Activated naive CD4-positive, alpha-beta T cell treated with anti-CD3 and anti-CD28 coated beads for 36 hours (primary cell): ENCODE results near the gene MSH3. TPM values are rescaled to one million over a fixed set of nuclear protein-coding genes. Genes with fewer than 3 reads are reported as not detected.

Experiments
- CTCF ChIA-PET: fragments of 350-600 bp; sonication (Branson Sonifier 250); formaldehyde crosslinking; loops from one replicate; lab custom pipeline; 2021; ENCODE audit warnings: antibody characterized with exemption; lab: Charles Lee
- DNase-seq: peaks from one replicate; pipeline ENCODE4 v3.0.0-alpha.2; 2020
- H3K27ac Mint-ChIP-seq: one replicate; pipeline ENCODE4 v1.8.0; 2021; ENCODE audit warnings: mild to moderate bottlenecking, mixed read lengths
- H3K27me3 Mint-ChIP-seq: one replicate; pipeline ENCODE4 v1.8.0; 2021; ENCODE audit warnings: low read depth, mixed read lengths
- H3K36me3 Mint-ChIP-seq: one replicate; pipeline ENCODE4 v1.8.0; 2021; ENCODE audit warnings: low read depth, mixed read lengths
- H3K4me1 Mint-ChIP-seq: one replicate; pipeline ENCODE4 v1.8.0; 2021; ENCODE audit warnings: low read depth, mixed read lengths
- H3K4me3 Mint-ChIP-seq: one replicate; pipeline ENCODE4 v1.8.0; 2021; ENCODE audit warnings: mild to moderate bottlenecking, moderate library complexity, mixed read lengths
- H3K9me3 Mint-ChIP-seq: one replicate; pipeline ENCODE4 v1.8.0; 2021; ENCODE audit warnings: mixed read lengths
- intact Hi-C: fragments of 100-400 bp; cut with micrococcal nuclease; formaldehyde crosslinking; loops from one replicate; pipeline ENCODE4 v1.15.1; 2023
- total RNA-seq, 2 experiments: library from RNA; stranded (reverse); gene quantifications; one replicate each; pipeline ENCODE4 v1.2.3, GENCODE V29; 2021

The MSH3 gene
- total RNA-seq, 2 experiments from 2014 or later = 25.1 to 25.8 TPM

DNA sequence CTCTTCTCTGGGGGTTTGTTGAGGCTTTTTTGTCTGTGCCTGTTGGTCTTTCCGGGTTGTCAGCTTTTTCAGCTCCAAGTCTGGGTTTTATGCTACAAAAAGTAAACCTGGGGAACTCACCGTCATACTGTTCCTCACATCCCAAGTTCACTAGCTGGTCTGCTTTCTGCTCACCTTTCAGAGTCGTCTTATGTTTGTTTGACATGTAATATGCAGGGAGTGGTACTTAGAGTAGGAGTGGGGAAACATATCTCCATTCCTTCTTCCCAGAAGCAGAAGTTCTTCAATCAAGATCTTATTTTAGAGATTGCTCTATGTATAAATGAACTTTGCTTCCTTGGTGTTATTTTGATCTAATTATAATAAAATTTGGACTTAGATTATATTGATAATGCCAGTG, 42.0 kb downstream of the MSH3 start:
- Mint-ChIP-seq H3K9me3 (no peaks in the 10 kb centered on the region), H3K27ac (no peak overlapping the region), H3K27me3 (no peaks in the 10 kb centered on the region), H3K4me1 (peaks cover 5% of the 10 kb centered on the region), H3K36me3 (peaks cover 11% of the 10 kb centered on the region), H3K4me3 (no peak overlapping the region)
- no peak for DNase-seq
- CTCF ChIA-PET = interaction anchor here (0.6 kb wide), 1 partner anchor 193 kb away, joined by 3 read pairs; no protein-coding TSS in a partner anchor
- intact Hi-C loops = no loop called here

GRCh38 chr5:80697100-80697499, 42.6 kb downstream of the MSH3 start:
- H3K36me3 Mint-ChIP-seq = peaks cover 12% of the 10 kb centered on the region
- peaks cover 5% of the 10 kb centered on the region for H3K4me1 Mint-ChIP-seq

GRCh38 chr5:80698369-80698768, 43.9 kb downstream of the MSH3 start:
- Mint-ChIP-seq H3K27me3 (no peaks in the 10 kb centered on the region), H3K4me1 (peaks cover 5% of the 10 kb centered on the region), H3K4me3 (no peak overlapping the region), H3K9me3 (no peaks in the 10 kb centered on the region), H3K27ac (no peak overlapping the region), H3K36me3 (peaks cover 12% of the 10 kb centered on the region)
- CTCF ChIA-PET = interaction anchor here (0.6 kb wide), 1 partner anchor 10 kb away, joined by 4 read pairs; no protein-coding TSS in a partner anchor
- DNase-seq = no peak
- intact Hi-C loops = no loop called here

More at GRCh38 chr5:80697100-80697499, 42.6 kb downstream of the MSH3 start:
- Mint-ChIP-seq H3K27ac (no peak overlapping the region), H3K9me3 (no peaks in the 10 kb centered on the region), H3K27me3 (no peaks in the 10 kb centered on the region), H3K4me3 (no peak overlapping the region)
- intact Hi-C loops = no loop called here
- CTCF ChIA-PET = interaction anchor here (0.6 kb wide), 1 partner anchor 192 kb away, joined by 3 read pairs; no protein-coding TSS in a partner anchor
- no peak for DNase-seq

GRCh38 chr5:80701597-80701996, 47.1 kb downstream of the MSH3 start:
- Mint-ChIP-seq H3K9me3 (no peaks in the 10 kb centered on the region), H3K4me1 (peaks cover 11% of the 10 kb centered on the region), H3K36me3 (peaks cover 19% of the 10 kb centered on the region), H3K27ac (no peak overlapping the region), H3K4me3 (no peak overlapping the region), H3K27me3 (no peaks in the 10 kb centered on the region)
- CTCF ChIA-PET = no interaction called here
- intact Hi-C loops = no loop called here
- no peak for DNase-seq

DNA sequence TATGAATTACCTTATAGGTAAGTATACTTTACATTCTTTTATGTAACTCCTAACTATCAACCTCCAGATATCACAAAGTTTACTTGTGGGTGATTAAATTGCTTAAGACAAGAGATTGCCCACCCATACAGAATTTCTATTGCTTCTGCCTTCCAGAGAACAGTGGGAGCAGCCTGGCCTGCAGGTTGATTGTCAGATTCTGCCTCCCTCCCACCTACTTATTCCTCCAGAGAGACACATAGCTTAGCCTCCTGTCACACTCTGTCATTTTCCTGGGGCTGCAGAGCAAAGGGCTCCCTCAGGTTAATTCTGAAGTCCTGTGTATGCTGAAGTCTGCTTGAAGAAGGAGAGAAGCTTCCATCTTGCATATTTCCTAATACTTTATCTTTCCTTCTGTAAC, 48.8 kb downstream of the MSH3 start:
- peaks cover 11% of the 10 kb centered on the region for H3K4me1 Mint-ChIP-seq
- no peak overlapping the region for H3K4me3 Mint-ChIP-seq
- H3K36me3 Mint-ChIP-seq = peaks cover 17% of the 10 kb centered on the region
- intact Hi-C loops = no loop called here
- H3K27ac Mint-ChIP-seq = no peak overlapping the region
- DNase-seq = no peak
- no peaks in the 10 kb centered on the region for H3K27me3 Mint-ChIP-seq
- no peaks in the 10 kb centered on the region for H3K9me3 Mint-ChIP-seq
- CTCF ChIA-PET = interaction anchor here (0.6 to 0.7 kb wide), 2 partner anchors 193 to 598 kb away, joined by 3 to 4 read pairs; partner anchors contain the start of gene ZCCHC9

- H3K9me3 Mint-ChIP-seq = no peaks in the 10 kb centered on the region
- no peaks in the 10 kb centered on the region for H3K27me3 Mint-ChIP-seq
- no peak for DNase-seq
- H3K4me3 Mint-ChIP-seq = no peak overlapping the region
- CTCF ChIA-PET = interaction anchor here (0.6 to 0.7 kb wide), 2 partner anchors 193 to 598 kb away, joined by 3 to 4 read pairs; partner anchors contain the start of gene ZCCHC9
- peaks cover 15% of the 10 kb centered on the region for H3K36me3 Mint-ChIP-seq
- H3K4me1 Mint-ChIP-seq = peaks cover 11% of the 10 kb centered on the region
- no peak overlapping the region for H3K27ac Mint-ChIP-seq
- intact Hi-C loops = no loop called here
Measured at GRCh38 chr5:80703747-80704146, 49.3 kb downstream of the MSH3 start.

GRCh38 chr5:80704221-80704620, 49.8 kb downstream of the MSH3 start:
- Mint-ChIP-seq H3K4me1 (peaks cover 11% of the 10 kb centered on the region), H3K27me3 (no peaks in the 10 kb centered on the region), H3K27ac (no peak overlapping the region), H3K4me3 (no peak overlapping the region), H3K36me3 (peaks cover 15% of the 10 kb centered on the region), H3K9me3 (no peaks in the 10 kb centered on the region)
- CTCF ChIA-PET = interaction anchor here (0.7 kb wide), 1 partner anchor 597 kb away, joined by 3 read pairs; the partner anchor contains the start of gene ZCCHC9
- DNase-seq = no peak
- intact Hi-C loops = no loop called here

DNA sequence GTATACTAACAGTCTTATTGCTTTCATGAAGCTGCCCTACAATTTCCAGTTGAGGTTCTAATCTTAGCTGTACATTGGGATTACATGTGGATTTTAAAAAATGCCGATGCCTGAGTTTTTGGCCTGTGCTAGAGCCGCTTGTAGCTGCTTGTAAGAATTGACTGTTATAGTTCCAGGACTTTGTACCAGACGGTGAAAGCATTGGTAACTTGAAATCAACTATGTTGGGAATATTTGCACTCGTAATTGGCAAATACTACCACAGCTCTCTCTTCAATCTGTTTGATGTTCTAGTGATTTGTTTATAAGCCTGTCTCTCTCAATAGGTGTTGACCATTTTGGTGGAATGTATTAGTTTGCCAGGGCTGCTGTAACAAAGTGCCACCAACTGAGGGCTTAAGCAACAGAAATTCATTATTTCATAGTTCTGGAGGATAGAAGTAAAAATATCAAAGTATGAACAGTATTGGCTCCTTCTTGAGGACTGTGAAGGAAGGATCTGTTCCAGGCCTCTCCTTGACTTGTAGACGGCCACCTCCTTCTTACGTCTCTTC, 50.8 kb downstream of the MSH3 start:
- Mint-ChIP-seq H3K4me3 (no peak overlapping the region), H3K4me1 (peaks cover 10% of the 10 kb centered on the region), H3K36me3 (peaks cover 18% of the 10 kb centered on the region), H3K27me3 (no peaks in the 10 kb centered on the region), H3K27ac (no peak overlapping the region), H3K9me3 (no peaks in the 10 kb centered on the region)
- intact Hi-C loops = no loop called here
- CTCF ChIA-PET = interaction anchor here (0.8 kb wide), 1 partner anchor 33 kb away, joined by 3 read pairs; no protein-coding TSS in a partner anchor
- no peak for DNase-seq

GRCh38 chr5:80705801-80706200, 51.3 kb downstream of the MSH3 start:
- Mint-ChIP-seq H3K4me1 (peaks cover 8% of the 10 kb centered on the region), H3K27me3 (no peaks in the 10 kb centered on the region), H3K36me3 (peaks cover 19% of the 10 kb centered on the region), H3K9me3 (no peaks in the 10 kb centered on the region), H3K4me3 (no peak overlapping the region), H3K27ac (no peak overlapping the region)
- DNase-seq = no peak
- intact Hi-C loops = no loop called here
- CTCF ChIA-PET = no interaction called here

GRCh38 chr5:80706835-80707447, 52.5 kb downstream of the MSH3 start:
- Mint-ChIP-seq H3K36me3 (peaks cover 18% of the 10 kb centered on the region), H3K27ac (no peak overlapping the region), H3K4me1 (peaks cover 11% of the 10 kb centered on the region), H3K4me3 (no peak overlapping the region), H3K9me3 (no peaks in the 10 kb centered on the region), H3K27me3 (no peaks in the 10 kb centered on the region)
- no peak for DNase-seq
- intact Hi-C loops = no loop called here
- CTCF ChIA-PET = interaction anchor here (0.6 kb wide), 1 partner anchor 105 kb away, joined by 3 read pairs; no protein-coding TSS in a partner anchor

GRCh38 chr5:80707645-80708044, 53.2 kb downstream of the MSH3 start:
- CTCF ChIA-PET = interaction anchor here (0.6 kb wide), 1 partner anchor 106 kb away, joined by 3 read pairs; no protein-coding TSS in a partner anchor
- peaks cover 19% of the 10 kb centered on the region for H3K36me3 Mint-ChIP-seq
- H3K4me3 Mint-ChIP-seq = no peak overlapping the region
- no peak for DNase-seq
- no peak overlapping the region for H3K27ac Mint-ChIP-seq
- no peaks in the 10 kb centered on the region for H3K27me3 Mint-ChIP-seq
- no peaks in the 10 kb centered on the region for H3K9me3 Mint-ChIP-seq
- intact Hi-C loops = no loop called here
- H3K4me1 Mint-ChIP-seq = peaks cover 11% of the 10 kb centered on the region

DNA sequence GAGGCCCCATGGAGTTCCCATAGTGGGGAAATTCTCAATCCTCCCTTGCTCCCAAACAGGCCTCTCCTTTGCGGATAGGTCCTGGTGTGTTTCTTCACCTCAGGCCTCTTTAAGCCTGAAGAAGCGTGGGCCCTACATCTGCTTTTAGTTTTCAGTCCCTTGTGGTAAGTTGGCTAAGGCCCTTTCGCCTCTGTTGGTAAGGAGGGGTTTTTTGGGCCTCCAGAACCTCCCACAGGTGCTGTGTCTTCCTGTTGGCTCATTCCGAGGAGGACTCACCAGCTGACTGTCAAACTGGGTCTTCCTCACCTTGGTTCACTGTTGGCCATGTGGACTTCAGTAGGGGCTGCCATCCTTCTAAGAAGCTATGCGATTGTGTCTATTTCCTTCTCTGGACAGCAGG, 56.8 kb downstream of the MSH3 start:
- CTCF ChIA-PET = interaction anchor here (0.6 to 2.5 kb wide), 5 partner anchors 30 to 454 kb away, joined by 3 to 10 read pairs (median 5); no protein-coding TSS in a partner anchor
- DNase-seq = no peak
- Mint-ChIP-seq H3K4me1 (peaks cover 6% of the 10 kb centered on the region), H3K27me3 (no peaks in the 10 kb centered on the region), H3K9me3 (no peaks in the 10 kb centered on the region), H3K36me3 (peaks cover 25% of the 10 kb centered on the region), H3K4me3 (no peak overlapping the region), H3K27ac (no peak overlapping the region)
- intact Hi-C loops = loop anchor here (2.0 to 5.0 kb wide), 3 partner anchors 221 to 484 kb away; partner anchors contain the start of gene RASGRF2
